K562 (cell line): Measurements from ENCODE around the gene SEC16A. TPM values are rescaled to one million over a fixed set of nuclear protein-coding genes. Genes with fewer than 3 reads are reported as not detected.

Source experiments
- CBX5 ChIP-seq: IDR thresholded peaks from 2 replicates; pipeline ENCODE4 v1.6.1; 2014; ENCODE audit warnings: low read depth, borderline replicate concordance
- CEBPG ChIP-seq, 3 experiments: fragments of 200-800 bp in 1 of 3; sonication (Bioruptor generic) in 1 of 3; sonication (generic) in 1 of 3; formaldehyde crosslinking in 1 of 3; IDR thresholded peaks in 2 of 3; conservative IDR thresholded peaks in 1 of 3; 2 replicates each; pipeline versions ENCODE4 v1.6.1 to v1.8.0; 2016 to 2022; ENCODE audit warnings: missing compliant biosample characterization in 2 of 3, missing genetic modification characterization in 2 of 3, mild to moderate bottlenecking in 1 of 3, missing genetic modification reagents in 1 of 3
- CREM ChIP-seq: IDR thresholded peaks from 2 replicates; pipeline ENCODE4 v1.6.1; 2014; ENCODE audit warnings: antibody characterized with exemption, low read depth
- HNRNPLL ChIP-seq: fragments of 200-400 bp; formaldehyde crosslinking; IDR thresholded peaks from 2 replicates; pipeline ENCODE4 v1.6.1; 2017; ENCODE audit warnings: low read length, low read depth, mild to moderate bottlenecking; ENCODE audit not compliant: poor library complexity, severe bottlenecking
- JUN ChIP-seq, 2 experiments: sonication (generic) in 1 of 2; formaldehyde crosslinking in 1 of 2; IDR thresholded peaks; 2 replicates each; pipeline versions ENCODE4 v1.6.1 to v1.8.0; 2012 to 2022; ENCODE audit warnings: borderline replicate concordance in 2 of 2, mild to moderate bottlenecking in 2 of 2, improper control_type of control experiment in 1 of 2, low read depth in 1 of 2, low read length in 1 of 2, missing genetic modification reagents in 1 of 2
- NEUROD1 ChIP-seq: fragments of 150-350 bp; IDR thresholded peaks from 2 replicates; pipeline ENCODE4 v1.6.1; 2014; ENCODE audit warnings: borderline replicate concordance, low read length, low read depth; ENCODE audit not compliant: partially characterized antibody
- NFATC3 ChIP-seq: fragments of 450-650 bp; IDR thresholded peaks from 2 replicates; pipeline ENCODE4 v1.6.1; 2017; ENCODE audit warnings: mild to moderate bottlenecking
- NRF1 ChIP-seq, 2 experiments: fragments of 450-650 bp; IDR thresholded peaks in 1 of 2; conservative IDR thresholded peaks in 1 of 2; 2 replicates each; pipeline ENCODE4 v1.6.1; 2014; ENCODE audit warnings: mild to moderate bottlenecking in 2 of 2
- PHF20 ChIP-seq: fragments of 450-650 bp; IDR thresholded peaks from 2 replicates; pipeline ENCODE4 v1.6.1; 2018; ENCODE audit not compliant: partially characterized antibody
- POLR2A ChIP-seq: fragments of 450-650 bp; conservative IDR thresholded peaks from 2 replicates; pipeline ENCODE4 v1.6.1; 2016
- POLR2H ChIP-seq: IDR thresholded peaks from 2 replicates; pipeline ENCODE4 v1.6.1; 2016; ENCODE audit warnings: missing genetic modification characterization, low read depth, mild to moderate bottlenecking, control low read depth, missing compliant biosample characterization, moderate library complexity
- RCOR1 ChIP-seq, 2 experiments: IDR thresholded peaks; 2 replicates each; pipeline ENCODE4 v1.6.1; 2012; ENCODE audit warnings: low read depth in 2 of 2, low read length in 2 of 2, borderline replicate concordance in 1 of 2, improper control_type of control experiment in 1 of 2
- SP1 ChIP-seq: sonication (generic); formaldehyde crosslinking; IDR thresholded peaks from 2 replicates; pipeline ENCODE4 v1.8.1; 2022; ENCODE audit warnings: mild to moderate bottlenecking, missing genetic modification reagents
- SRSF1 ChIP-seq: fragments of 200-400 bp; formaldehyde crosslinking; IDR thresholded peaks from 2 replicates; pipeline ENCODE4 v1.6.1; 2017; ENCODE audit warnings: mild to moderate bottlenecking, low read depth, low read length, moderate library complexity
- ZNF699 ChIP-seq: fragments of 250-450 bp; sonication (Bioruptor Pico); IDR thresholded peaks from 2 replicates; pipeline ENCODE4 v1.8.0; 2021; ENCODE audit warnings: mild to moderate bottlenecking, moderate library complexity; ENCODE audit not compliant: insufficient replicate concordance
- polyA plus RNA-seq, 8 experiments: library from polyadenylated mRNA; depleted of rRNA in 4 of 8; stranded (reverse) in 5 of 8; unstranded in 3 of 8; fragments of >200 nt; fragmentation: Nextera tagmentation in 2 of 8; fragmentation: Illumina TruSeq in 1 of 8; extraction: Ambion mirVana in 2 of 8; extraction: Trizol in 1 of 8; gene quantifications; 2 replicates each; pipeline versions ENCODE4 v1.2.1 to v1.2.3, GENCODE V29; 2011 to 2014; ENCODE audit warnings: inconsistent platforms in 1 of 8, missing spikeins in 1 of 8
- total RNA-seq, 7 experiments: library from RNA; depleted of rRNA in 6 of 7; stranded (reverse); fragments of >200 nt in 6 of 7; fragmentation: Illumina TruSeq in 2 of 7; extraction: Trizol in 2 of 7; gene quantifications; 2 replicates each; pipeline versions ENCODE4 v1.2.1 to v1.2.3, GENCODE V29; 2011 to 2021; ENCODE audit warnings: low replicate concordance in 1 of 7
- TF ChIP-seq, protein P1 (sequence below): conservative IDR thresholded peaks from 2 replicates; pipeline ENCODE4 v1.6.1; 2011; ENCODE audit warnings: low read depth, mild to moderate bottlenecking, low read length; ENCODE audit not compliant: control insufficient read depth
- TF ChIP-seq, protein P2 (sequence below): sonication (generic); formaldehyde crosslinking; IDR thresholded peaks from 2 replicates; pipeline ENCODE4 v1.8.0; 2022; ENCODE audit warnings: mild to moderate bottlenecking, missing genetic modification reagents
- TF ChIP-seq, protein P3 (sequence below): fragments of 200-800 bp; sonication (Bioruptor generic); IDR thresholded peaks from 2 replicates; pipeline ENCODE4 v1.6.1; 2017; ENCODE audit warnings: missing genetic modification characterization, missing compliant biosample characterization
- TF ChIP-seq, protein P4 (sequence below): sonication (generic); formaldehyde crosslinking; IDR thresholded peaks from 2 replicates; pipeline ENCODE4 v1.8.0; 2023; ENCODE audit warnings: mild to moderate bottlenecking, missing genetic modification reagents

Gene SEC16A
- total and polyA plus RNA-seq, 9 of the 15 experiments (the other 6 are each of a cell fraction or from before 2014, with no cell fraction given): 8.3 to 62.8 (median 14.0) TPM

DNA sequence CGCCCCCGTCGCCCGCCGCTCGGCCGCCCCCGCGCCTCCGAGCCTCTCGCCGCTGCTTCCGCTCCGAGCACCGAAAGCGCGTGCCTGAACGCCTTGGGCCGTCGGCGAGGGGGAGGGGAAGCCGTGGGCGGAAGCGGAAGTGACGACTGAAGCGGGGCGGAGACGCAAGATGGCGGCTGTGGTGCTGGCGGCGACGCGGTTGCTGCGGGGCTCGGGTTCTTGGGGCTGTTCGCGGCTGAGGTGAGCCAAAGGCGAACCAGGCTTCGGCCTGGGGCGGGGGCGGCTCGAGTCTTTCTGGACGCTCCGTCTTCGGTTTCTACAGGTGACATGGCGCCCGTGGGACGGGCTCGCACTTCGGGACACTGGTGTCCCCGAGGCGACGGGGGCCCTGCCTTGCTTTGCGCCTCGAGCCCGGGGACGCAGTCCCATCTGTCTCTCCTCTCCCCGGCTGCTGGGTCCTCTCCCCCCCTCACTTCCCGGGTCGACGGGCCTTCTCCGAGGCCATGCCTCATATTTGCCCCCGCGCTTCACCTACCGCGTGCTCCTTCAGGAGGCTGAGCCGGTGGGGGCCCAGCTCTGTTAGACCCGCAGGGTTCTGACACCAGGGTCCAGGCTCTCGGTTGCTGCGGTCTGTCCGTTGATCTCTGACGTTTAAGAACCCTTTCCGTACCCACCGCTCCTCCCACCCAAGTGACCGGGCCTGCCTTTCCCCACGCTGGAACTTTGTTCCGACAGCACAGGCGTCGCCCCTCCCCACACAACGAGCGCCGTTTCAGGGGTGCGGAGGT, 72.1 kb downstream of the SEC16A start, which contains the start of the genes ENTR1 and PMPCA (continued):
- TF ChIP-seq, protein P1, sequence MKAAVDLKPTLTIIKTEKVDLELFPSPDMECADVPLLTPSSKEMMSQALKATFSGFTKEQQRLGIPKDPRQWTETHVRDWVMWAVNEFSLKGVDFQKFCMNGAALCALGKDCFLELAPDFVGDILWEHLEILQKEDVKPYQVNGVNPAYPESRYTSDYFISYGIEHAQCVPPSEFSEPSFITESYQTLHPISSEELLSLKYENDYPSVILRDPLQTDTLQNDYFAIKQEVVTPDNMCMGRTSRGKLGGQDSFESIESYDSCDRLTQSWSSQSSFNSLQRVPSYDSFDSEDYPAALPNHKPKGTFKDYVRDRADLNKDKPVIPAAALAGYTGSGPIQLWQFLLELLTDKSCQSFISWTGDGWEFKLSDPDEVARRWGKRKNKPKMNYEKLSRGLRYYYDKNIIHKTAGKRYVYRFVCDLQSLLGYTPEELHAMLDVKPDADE: peak; percentile 15; the same call in 1 of the 2 replicates
- peak; percentile 94 for TF ChIP-seq POLR2A
- no peak for TF ChIP-seq CBX5
- no peak for TF ChIP-seq ZNF699
- no peak for TF ChIP-seq SRSF1
- peak; percentile 81 for TF ChIP-seq SP1 (CRISPR knock-in tag)
- TF ChIP-seq HNRNPLL: no peak
- TF ChIP-seq JUN (IDR thresholded peaks at IDR 0.05; ENCODE audit: borderline replicate concordance, low read depth, low read length): peak; percentile 28; the same call in 1 of the 2 replicates
- no peak for TF ChIP-seq JUN (CRISPR knock-in tag; IDR thresholded peaks at IDR 0.05; ENCODE audit: borderline replicate concordance)
- TF ChIP-seq CEBPG (CRISPR knock-in tag; IDR thresholded peaks at IDR 0.05): no peak
- no peak for TF ChIP-seq CEBPG (tag; conservative IDR thresholded peaks at IDR 0.05 in 1 of 2, IDR thresholded peaks at IDR 0.05 in 1 of 2)
- TF ChIP-seq, protein P2, sequence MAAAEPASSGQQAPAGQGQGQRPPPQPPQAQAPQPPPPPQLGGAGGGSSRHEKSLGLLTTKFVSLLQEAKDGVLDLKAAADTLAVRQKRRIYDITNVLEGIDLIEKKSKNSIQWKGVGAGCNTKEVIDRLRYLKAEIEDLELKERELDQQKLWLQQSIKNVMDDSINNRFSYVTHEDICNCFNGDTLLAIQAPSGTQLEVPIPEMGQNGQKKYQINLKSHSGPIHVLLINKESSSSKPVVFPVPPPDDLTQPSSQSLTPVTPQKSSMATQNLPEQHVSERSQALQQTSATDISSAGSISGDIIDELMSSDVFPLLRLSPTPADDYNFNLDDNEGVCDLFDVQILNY (CRISPR knock-in tag): peak; percentile 48; the same call in 1 of the 2 replicates
- TF ChIP-seq, protein P3, sequence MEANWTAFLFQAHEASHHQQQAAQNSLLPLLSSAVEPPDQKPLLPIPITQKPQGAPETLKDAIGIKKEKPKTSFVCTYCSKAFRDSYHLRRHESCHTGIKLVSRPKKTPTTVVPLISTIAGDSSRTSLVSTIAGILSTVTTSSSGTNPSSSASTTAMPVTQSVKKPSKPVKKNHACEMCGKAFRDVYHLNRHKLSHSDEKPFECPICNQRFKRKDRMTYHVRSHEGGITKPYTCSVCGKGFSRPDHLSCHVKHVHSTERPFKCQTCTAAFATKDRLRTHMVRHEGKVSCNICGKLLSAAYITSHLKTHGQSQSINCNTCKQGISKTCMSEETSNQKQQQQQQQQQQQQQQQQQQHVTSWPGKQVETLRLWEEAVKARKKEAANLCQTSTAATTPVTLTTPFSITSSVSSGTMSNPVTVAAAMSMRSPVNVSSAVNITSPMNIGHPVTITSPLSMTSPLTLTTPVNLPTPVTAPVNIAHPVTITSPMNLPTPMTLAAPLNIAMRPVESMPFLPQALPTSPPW (CRISPR knock-in tag): peak; percentile 89
- TF ChIP-seq CREM: peak; percentile 98
- TF ChIP-seq NEUROD1: peak; percentile 60
- peak; percentile 82 for TF ChIP-seq PHF20
- TF ChIP-seq, protein P4, sequence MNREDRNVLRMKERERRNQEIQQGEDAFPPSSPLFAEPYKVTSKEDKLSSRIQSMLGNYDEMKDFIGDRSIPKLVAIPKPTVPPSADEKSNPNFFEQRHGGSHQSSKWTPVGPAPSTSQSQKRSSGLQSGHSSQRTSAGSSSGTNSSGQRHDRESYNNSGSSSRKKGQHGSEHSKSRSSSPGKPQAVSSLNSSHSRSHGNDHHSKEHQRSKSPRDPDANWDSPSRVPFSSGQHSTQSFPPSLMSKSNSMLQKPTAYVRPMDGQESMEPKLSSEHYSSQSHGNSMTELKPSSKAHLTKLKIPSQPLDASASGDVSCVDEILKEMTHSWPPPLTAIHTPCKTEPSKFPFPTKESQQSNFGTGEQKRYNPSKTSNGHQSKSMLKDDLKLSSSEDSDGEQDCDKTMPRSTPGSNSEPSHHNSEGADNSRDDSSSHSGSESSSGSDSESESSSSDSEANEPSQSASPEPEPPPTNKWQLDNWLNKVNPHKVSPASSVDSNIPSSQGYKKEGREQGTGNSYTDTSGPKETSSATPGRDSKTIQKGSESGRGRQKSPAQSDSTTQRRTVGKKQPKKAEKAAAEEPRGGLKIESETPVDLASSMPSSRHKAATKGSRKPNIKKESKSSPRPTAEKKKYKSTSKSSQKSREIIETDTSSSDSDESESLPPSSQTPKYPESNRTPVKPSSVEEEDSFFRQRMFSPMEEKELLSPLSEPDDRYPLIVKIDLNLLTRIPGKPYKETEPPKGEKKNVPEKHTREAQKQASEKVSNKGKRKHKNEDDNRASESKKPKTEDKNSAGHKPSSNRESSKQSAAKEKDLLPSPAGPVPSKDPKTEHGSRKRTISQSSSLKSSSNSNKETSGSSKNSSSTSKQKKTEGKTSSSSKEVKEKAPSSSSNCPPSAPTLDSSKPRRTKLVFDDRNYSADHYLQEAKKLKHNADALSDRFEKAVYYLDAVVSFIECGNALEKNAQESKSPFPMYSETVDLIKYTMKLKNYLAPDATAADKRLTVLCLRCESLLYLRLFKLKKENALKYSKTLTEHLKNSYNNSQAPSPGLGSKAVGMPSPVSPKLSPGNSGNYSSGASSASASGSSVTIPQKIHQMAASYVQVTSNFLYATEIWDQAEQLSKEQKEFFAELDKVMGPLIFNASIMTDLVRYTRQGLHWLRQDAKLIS (CRISPR knock-in tag): no peak
- peak; percentile 71 for TF ChIP-seq POLR2H (tag)
- no peak for TF ChIP-seq RCOR1 (IDR thresholded peaks at IDR 0.05; ENCODE audit: borderline replicate concordance in 1 of 2, low read depth in 2 of 2, low read length in 2 of 2)
- TF ChIP-seq NFATC3: no peak
- TF ChIP-seq NRF1 (conservative IDR thresholded peaks at IDR 0.05 in 1 of 2, IDR thresholded peaks at IDR 0.05 in 1 of 2): peak; percentile 25 to 44; a peak in 3 of 4 replicates
